GM12874 (cell line): ENCODE results near the gene PARG.

Experiments
- CTCF ChIP-seq: IDR thresholded peaks from 2 replicates; pipeline ENCODE4 v1.5.1; 2011; ENCODE audit warnings: low read depth, mild to moderate bottlenecking, control low read depth, low read length, moderate library complexity; ENCODE audit not compliant: insufficient read depth

The PARG gene

GRCh38 chr10:49819234-49819958 lies 122.4 kb downstream of the PARG start:
- TF ChIP-seq CTCF, result no peak

GRCh38 chr10:49817845-49818244 lies 124.0 kb downstream of the PARG start:
- no peak for TF ChIP-seq CTCF

GRCh38 chr10:49803988-49804387 lies 137.8 kb downstream of the PARG start:
- no peak for TF ChIP-seq CTCF

- TF ChIP-seq CTCF, result no peak
These were observed 143.6 kb downstream of the PARG start for GRCh38 chr10:49798275-49798674.

GRCh38 chr10:49791100-49791499 lies 150.7 kb downstream of the PARG start:
- no peak for TF ChIP-seq CTCF

- TF ChIP-seq CTCF, result no peak
These were observed 157.1 kb downstream of the PARG start for GRCh38 chr10:49784681-49785080.

- TF ChIP-seq CTCF, result no peak
These were observed 158.2 kb downstream of the PARG start for GRCh38 chr10:49783645-49784044.
